OCI-LY1 (cell line): ENCODE results near the gene SLC9A8.
"Not testable (repeated sequence)": the region's sequence is repeated elsewhere in the genome, so short reads cannot be mapped to it uniquely, and the experiment has no call there.

Experiments used
- H2AFZ ChIP-seq: fragments of 200-600 bp; sonication (generic), shearing (Covaris generic); 2 replicates; pipeline ENCODE4 v1.6.0; 2014; ENCODE audit warnings: antibody characterized with exemption, mild to moderate bottlenecking, low read length
- H3F3A ChIP-seq: fragments of 200-600 bp; sonication (generic), shearing (Covaris generic); 2 replicates; pipeline ENCODE4 v1.6.0; 2014; ENCODE audit warnings: mild to moderate bottlenecking, antibody characterized with exemption, low read length, moderate library complexity; ENCODE audit not compliant: insufficient read depth
- H3K27ac ChIP-seq: fragments of 200-600 bp; sonication (generic); 2 replicates; pipeline ENCODE4 v1.5.1; 2014; ENCODE audit warnings: low read length, mixed run types, mild to moderate bottlenecking, low read depth; ENCODE audit not compliant: poor library complexity, severe bottlenecking
- H3K27me3 ChIP-seq: fragments of 200-600 bp; sonication (generic); 2 replicates; pipeline ENCODE4 v1.6.0; 2014; ENCODE audit warnings: antibody characterized with exemption, mild to moderate bottlenecking, low read length, moderate library complexity; ENCODE audit not compliant: insufficient read depth
- H3K36me3 ChIP-seq: fragments of 200-600 bp; sonication (generic); 2 replicates; pipeline ENCODE4 v1.6.1; 2014; ENCODE audit warnings: mild to moderate bottlenecking, antibody characterized with exemption, low read length, moderate library complexity, mixed read lengths; ENCODE audit not compliant: insufficient read depth
- H3K4me1 ChIP-seq: fragments of 200-600 bp; sonication (generic); 2 replicates; pipeline ENCODE4 v1.5.1; 2014; ENCODE audit warnings: mild to moderate bottlenecking, low read length, moderate library complexity; ENCODE audit not compliant: insufficient read depth, severe bottlenecking
- H3K4me2 ChIP-seq: fragments of 200-600 bp; sonication (generic), shearing (Covaris generic); 2 replicates; pipeline ENCODE4 v1.6.1; 2014; ENCODE audit warnings: low read length
- H3K4me3 ChIP-seq: fragments of 200-600 bp; sonication (generic); 2 replicates; pipeline ENCODE4 v1.5.1; 2014; ENCODE audit warnings: low read length, low read depth, mild to moderate bottlenecking, mixed read lengths; ENCODE audit not compliant: poor library complexity, severe bottlenecking
- H3K79me2 ChIP-seq: fragments of 200-600 bp; shearing (Covaris generic); 2 replicates; pipeline ENCODE4 v1.6.1; 2016; ENCODE audit warnings: mixed run types, low read length, mixed read lengths; ENCODE audit not compliant: insufficient read depth
- H3K9ac ChIP-seq: fragments of 200-600 bp; sonication (generic), shearing (Covaris generic); 2 replicates; pipeline ENCODE4 v1.6.1; 2014; ENCODE audit warnings: mild to moderate bottlenecking, low read length, mixed read lengths
- H3K9me2 ChIP-seq: fragments of 200-600 bp; sonication (generic), shearing (Covaris generic); 2 replicates; pipeline ENCODE4 v1.6.1; 2014; ENCODE audit warnings: low read depth, mild to moderate bottlenecking, low read length, mixed read lengths
- H3K9me3 ChIP-seq: fragments of 200-600 bp; shearing (Covaris generic); 2 replicates; pipeline ENCODE4 v1.6.1; 2014; ENCODE audit warnings: low read length, mixed read lengths
- H4K20me1 ChIP-seq: fragments of 200-600 bp; sonication (generic), shearing (Covaris generic); 2 replicates; pipeline ENCODE4 v1.6.0; 2016; ENCODE audit warnings: mild to moderate bottlenecking, low read length; ENCODE audit not compliant: insufficient read depth
- CTCF ChIP-seq: fragments of 200-600 bp; sonication (generic), shearing (Covaris generic); IDR thresholded peaks from 2 replicates; pipeline ENCODE4 v1.5.1; 2017; ENCODE audit warnings: mild to moderate bottlenecking, antibody characterized with exemption, low read length, moderate library complexity, mixed read lengths
- EZH2 ChIP-seq: fragments of 200-600 bp; sonication (generic), shearing (Covaris generic); IDR thresholded peaks from 2 replicates; pipeline ENCODE4 v1.8.0; 2017; ENCODE audit warnings: borderline replicate concordance, mixed run types, mild to moderate bottlenecking, antibody characterized with exemption, low read length, moderate library complexity, mixed read lengths

The SLC9A8 gene

GRCh38 chr20:49779972-49780371 lies 32.7 kb upstream of the SLC9A8 start:
- no peaks in the 10 kb centered on the region for H3K36me3 ChIP-seq
- H3K9me3 ChIP-seq, result no peaks in the 10 kb centered on the region
- no peaks in the 10 kb centered on the region for H4K20me1 ChIP-seq
- H3K4me1 ChIP-seq, result peaks cover 7% of the 10 kb centered on the region
- H3F3A ChIP-seq, result no peaks in the 10 kb centered on the region
- no peaks in the 10 kb centered on the region for H3K79me2 ChIP-seq
- no peak overlapping the region for H2AFZ ChIP-seq
- no peak overlapping the region for H3K4me2 ChIP-seq
- no peak overlapping the region for H3K27ac ChIP-seq
- no peak for TF ChIP-seq EZH2
- no peak for TF ChIP-seq CTCF
- H3K27me3 ChIP-seq, result no peaks in the 10 kb centered on the region
- H3K9ac ChIP-seq, result no peak overlapping the region
- H3K4me3 ChIP-seq, result no peak overlapping the region
- H3K9me2 ChIP-seq, result no peaks in the 10 kb centered on the region

GRCh38 chr20:49781676-49782075 lies 31.0 kb upstream of the SLC9A8 start:
- Histone ChIP-seq H4K20me1 (no peaks in the 10 kb centered on the region), H3K4me3 (no peak overlapping the region), H3K36me3 (no peaks in the 10 kb centered on the region), H3K4me2 (no peak overlapping the region), H3K9me3 (no peaks in the 10 kb centered on the region), H3K27me3 (no peaks in the 10 kb centered on the region), H3K79me2 (no peaks in the 10 kb centered on the region), H3K9ac (no peak overlapping the region), H2AFZ (no peak overlapping the region), H3F3A (0 out of 2 replicates have a peak, but pooled peaks cover 3% of the 10 kb centered on the region), H3K9me2 (no peaks in the 10 kb centered on the region), H3K27ac (no peak overlapping the region), H3K4me1 (peaks cover 18% of the 10 kb centered on the region)
- no peak for TF ChIP-seq CTCF

GRCh38 chr20:49782439-49782838 lies 30.2 kb upstream of the SLC9A8 start:
- not testable (repeated sequence) for H3K4me3 ChIP-seq, H3K36me3 ChIP-seq, H3F3A ChIP-seq, H3K9me2 ChIP-seq, H3K79me2 ChIP-seq, H3K27me3 ChIP-seq, H3K4me2 ChIP-seq, H2AFZ ChIP-seq, H3K9ac ChIP-seq, H4K20me1 ChIP-seq, H3K27ac ChIP-seq, H3K9me3 ChIP-seq
- H3K4me1 ChIP-seq, result peaks cover 25% of the 10 kb centered on the region

- not testable (repeated sequence) for H3K79me2 ChIP-seq, H4K20me1 ChIP-seq, H3K27me3 ChIP-seq, H3K9me2 ChIP-seq, H3K36me3 ChIP-seq, H3K27ac ChIP-seq, H3F3A ChIP-seq, H3K9ac ChIP-seq, H3K4me2 ChIP-seq, H2AFZ ChIP-seq, H3K9me3 ChIP-seq, H3K4me3 ChIP-seq
- H3K4me1 ChIP-seq, result peaks cover 25% of the 10 kb centered on the region
These were observed 29.3 kb upstream of the SLC9A8 start for GRCh38 chr20:49783021-49783995.
